AG09319 (cell line): ENCODE data around the gene SPRY4.
A peak's percentile ranks its signal among the peaks of the same experiment; 100 is the strongest.

ENCODE experiments used
- DNase-seq: peaks from one replicate; pipeline ENCODE4 v3.0.0-alpha.2; 2010; ENCODE audit warnings: low read depth; ENCODE audit errors: extremely low read depth
- TF ChIP-seq, protein P1 (sequence below): IDR thresholded peaks from 2 replicates; pipeline ENCODE4 v1.5.1; 2011; ENCODE audit warnings: low read depth, mild to moderate bottlenecking, inconsistent platforms, low read length, moderate library complexity

Gene SPRY4

DNA sequence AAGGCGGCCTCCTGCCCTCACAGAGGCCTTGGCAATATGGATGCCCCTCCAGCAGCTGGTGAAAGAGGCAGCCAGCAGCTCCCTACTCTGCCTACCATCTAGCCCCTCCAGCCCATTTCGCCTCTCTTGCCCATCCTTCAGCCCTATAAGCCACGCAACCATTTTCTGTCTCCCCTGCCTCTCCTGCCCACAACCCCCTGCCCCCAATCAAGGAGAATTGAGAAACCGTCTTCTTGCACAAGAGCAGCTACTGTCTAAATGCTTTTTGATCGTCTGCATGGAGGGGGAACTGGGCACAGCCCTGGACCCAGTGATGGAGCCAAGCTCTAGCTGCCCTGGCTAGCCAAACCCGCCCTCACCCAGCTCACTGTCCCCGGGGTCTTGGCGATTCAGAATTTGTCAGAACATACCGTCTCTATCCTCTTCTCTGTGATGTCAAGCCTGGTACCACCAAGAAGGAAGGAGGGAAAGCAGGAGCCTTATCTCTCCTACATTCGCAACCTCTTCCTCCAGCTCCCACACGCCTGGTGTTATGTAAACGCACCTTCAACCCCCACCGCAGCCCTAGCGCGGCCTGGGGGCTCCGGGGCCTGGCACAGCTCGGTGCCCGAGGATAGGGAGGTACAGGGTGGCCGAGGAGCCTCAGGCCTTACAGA lies 1.2 kb downstream of the SPRY4 start:
- no peak for DNase-seq
- TF ChIP-seq, protein P1, sequence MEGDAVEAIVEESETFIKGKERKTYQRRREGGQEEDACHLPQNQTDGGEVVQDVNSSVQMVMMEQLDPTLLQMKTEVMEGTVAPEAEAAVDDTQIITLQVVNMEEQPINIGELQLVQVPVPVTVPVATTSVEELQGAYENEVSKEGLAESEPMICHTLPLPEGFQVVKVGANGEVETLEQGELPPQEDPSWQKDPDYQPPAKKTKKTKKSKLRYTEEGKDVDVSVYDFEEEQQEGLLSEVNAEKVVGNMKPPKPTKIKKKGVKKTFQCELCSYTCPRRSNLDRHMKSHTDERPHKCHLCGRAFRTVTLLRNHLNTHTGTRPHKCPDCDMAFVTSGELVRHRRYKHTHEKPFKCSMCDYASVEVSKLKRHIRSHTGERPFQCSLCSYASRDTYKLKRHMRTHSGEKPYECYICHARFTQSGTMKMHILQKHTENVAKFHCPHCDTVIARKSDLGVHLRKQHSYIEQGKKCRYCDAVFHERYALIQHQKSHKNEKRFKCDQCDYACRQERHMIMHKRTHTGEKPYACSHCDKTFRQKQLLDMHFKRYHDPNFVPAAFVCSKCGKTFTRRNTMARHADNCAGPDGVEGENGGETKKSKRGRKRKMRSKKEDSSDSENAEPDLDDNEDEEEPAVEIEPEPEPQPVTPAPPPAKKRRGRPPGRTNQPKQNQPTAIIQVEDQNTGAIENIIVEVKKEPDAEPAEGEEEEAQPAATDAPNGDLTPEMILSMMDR, result no peak; the same call in 1 of the 2 replicates

DNA sequence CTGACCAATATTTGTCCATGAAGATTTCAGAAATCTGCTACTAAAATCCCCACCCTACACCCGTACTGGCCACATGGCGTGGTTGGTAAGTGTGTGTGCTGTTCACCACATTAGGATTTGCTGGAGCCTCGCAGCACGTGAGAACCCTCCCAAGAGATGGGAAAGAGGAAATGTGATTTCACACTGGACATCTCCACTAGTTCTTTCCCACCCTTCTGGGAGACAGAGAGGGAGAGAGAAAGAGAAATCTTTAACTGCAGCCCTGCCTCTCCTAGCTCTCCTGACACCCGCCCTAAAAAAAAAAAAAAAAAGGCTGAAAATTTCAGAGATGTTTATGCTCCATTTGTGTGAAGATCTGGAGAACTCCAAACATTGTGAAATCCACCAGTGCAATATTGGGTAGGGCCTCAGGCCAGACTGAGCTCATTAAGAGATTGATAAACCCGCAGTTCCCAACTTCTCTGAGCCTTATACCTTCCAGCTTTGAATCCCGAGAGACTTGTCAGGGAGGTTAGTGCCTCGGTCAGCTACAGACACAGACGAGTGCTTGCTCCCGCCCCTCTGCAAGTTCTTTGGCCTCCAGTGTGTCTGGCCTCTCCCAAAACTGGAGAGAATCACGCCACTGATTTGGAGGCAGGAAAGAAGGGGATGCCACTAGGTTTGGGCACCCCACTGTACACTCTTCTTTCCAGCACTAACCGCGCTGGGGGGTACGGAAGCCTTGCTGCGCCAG lies 1.9 kb downstream of the SPRY4 start:
- DNase-seq, result peak; percentile 63
- TF ChIP-seq, protein P1, result no peak

DNA sequence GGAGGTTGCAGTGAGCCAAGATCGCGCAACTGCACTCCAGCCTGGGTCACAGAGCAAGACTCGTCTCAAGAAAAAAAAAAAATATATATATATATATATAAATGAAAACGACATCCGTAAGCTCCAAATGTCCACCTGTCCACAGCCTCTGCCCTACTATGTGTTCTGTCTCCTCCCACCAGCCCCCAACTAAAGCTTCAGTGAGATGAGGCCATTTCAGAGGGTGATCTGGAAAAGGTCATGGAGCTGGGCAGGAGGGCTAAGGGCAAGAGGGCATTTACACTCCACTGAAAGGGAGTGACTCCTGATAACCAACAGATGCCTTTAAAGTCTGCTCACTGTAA lies 2.4 kb downstream of the SPRY4 start:
- TF ChIP-seq, protein P1, result no peak
- DNase-seq, result no peak

DNA sequence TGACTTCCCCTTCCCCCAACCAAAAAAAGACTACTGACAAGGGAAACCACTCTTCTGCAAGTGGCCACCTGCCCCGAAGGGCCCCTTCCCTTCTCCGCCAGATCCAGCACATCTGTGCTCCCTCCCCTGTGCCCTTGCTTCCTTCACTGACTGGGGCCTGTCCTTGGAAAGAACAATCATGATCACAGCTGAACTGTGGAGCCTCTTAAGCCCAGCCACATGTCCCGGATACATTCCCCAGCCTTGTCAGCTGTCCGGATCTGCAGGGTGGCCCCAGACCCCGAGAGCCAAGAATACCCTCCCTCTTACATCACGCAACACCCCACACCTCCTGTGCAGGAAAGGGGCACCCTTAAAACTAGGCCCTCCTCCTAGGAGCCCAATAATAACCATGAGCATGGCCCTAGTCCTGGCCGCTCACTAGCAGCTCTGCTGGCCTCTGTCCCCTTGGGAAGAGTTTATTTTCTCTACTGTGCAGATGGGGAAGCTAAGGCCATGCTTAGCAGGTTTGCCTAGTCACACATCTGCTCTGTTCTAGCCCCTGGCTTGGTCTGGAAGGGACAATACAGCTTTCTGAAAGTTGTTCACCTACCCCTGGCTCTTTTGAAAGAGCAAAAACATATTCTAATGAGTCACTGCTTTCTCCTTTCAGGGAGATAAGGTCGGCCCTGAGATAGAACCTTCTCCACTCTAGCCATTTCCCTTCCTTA lies 3.8 kb downstream of the SPRY4 start:
- no peak for DNase-seq
- TF ChIP-seq, protein P1, result no peak

DNA sequence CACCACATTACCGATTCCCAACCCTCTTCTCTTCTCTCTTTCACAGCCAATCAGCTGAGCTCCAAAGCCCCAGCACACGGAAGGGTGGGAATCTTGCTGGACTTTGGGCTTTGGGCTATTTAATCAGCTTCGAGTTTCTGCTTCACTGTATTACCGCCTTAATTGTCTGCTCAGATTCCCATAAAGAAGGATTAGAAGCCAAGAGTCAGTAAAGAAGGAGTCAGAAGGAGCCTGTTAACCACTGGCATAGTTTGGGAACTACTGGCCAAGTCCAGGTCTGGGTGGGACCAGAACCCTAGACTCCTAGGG lies 4.4 kb downstream of the SPRY4 start:
- TF ChIP-seq, protein P1, result no peak
- DNase-seq, result no peak

DNA sequence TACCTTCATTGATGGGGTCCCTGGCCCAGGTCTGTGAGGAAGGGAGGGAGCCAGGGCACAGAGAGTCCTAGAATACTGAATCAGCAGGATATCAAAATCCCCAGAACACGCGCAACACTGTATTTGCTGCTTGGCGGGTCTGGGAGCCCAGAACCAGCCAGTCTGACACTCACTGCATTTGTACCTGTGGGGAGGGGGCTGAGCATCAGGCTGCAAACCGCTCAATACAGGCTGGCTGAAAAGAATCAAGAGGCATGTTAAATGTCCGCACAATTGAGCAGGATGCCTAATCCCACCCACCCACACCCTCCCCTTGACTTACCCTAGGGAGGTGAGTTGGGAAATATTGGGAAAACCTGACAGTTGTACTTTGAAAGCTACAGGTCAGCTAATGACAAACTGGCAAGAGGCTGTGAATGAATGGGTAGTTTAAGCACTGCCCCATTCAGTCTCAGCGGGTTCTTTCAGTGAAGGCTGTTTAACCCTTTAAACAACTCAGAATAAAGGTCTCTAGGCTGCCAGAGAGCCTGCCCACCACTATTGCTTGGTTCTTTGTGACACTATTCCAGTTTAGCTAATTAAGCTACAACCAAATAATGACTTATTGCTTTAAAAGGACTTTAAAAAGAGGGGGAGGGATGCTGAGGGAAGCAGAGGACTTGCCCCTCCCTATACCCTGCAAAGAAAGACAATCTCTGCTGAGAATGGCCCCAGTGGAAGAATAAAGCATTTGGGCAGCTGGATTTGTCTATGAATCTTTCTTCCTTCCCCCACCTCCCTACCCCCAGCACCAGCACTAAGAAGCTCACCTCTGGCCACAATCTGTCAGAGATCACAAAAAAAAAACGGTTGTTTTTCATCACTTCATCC lies 5.0 kb downstream of the SPRY4 start:
- TF ChIP-seq, protein P1, result no peak

More for the DNA sequence above, 5.0 kb downstream of the SPRY4 start:
- DNase-seq, result no peak
